ENCODE data around the gene PRKAR2A.

DNA sequence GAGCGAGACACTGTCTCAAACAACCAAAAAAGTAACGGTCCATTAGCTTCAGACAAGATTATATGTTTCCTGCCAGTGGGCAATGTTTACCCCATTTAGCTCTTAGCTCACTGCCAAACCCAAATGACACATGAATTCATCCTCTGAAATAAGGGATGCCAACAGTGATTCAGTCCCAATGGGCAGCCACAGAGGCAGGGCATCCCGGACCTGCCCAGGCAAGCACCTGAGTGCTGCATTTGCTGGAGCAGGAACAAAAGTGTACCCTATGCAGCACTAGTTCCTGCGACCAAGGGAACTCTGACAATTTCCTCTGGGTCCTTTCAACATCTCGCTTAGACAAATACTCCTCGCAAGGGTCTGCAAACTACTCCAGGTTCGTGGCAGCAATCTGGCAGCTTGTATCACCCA is 138.6 kb downstream of the PRKAR2A start:
- TF ChIP-seq NR2F1 (conservative IDR thresholded peaks at IDR 0.05) = no peak
- TF ChIP-seq, protein P1, sequence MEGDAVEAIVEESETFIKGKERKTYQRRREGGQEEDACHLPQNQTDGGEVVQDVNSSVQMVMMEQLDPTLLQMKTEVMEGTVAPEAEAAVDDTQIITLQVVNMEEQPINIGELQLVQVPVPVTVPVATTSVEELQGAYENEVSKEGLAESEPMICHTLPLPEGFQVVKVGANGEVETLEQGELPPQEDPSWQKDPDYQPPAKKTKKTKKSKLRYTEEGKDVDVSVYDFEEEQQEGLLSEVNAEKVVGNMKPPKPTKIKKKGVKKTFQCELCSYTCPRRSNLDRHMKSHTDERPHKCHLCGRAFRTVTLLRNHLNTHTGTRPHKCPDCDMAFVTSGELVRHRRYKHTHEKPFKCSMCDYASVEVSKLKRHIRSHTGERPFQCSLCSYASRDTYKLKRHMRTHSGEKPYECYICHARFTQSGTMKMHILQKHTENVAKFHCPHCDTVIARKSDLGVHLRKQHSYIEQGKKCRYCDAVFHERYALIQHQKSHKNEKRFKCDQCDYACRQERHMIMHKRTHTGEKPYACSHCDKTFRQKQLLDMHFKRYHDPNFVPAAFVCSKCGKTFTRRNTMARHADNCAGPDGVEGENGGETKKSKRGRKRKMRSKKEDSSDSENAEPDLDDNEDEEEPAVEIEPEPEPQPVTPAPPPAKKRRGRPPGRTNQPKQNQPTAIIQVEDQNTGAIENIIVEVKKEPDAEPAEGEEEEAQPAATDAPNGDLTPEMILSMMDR (IDR thresholded peaks at IDR 0.05 in 2 of 3, conservative IDR thresholded peaks at IDR 0.05 in 1 of 3; ENCODE audit: control insufficient read depth in 2 of 3, extremely low read depth in 1 of 3, insufficient read depth in 1 of 3, low read depth in 3 of 3, low read length in 3 of 3) = no peak
- TF ChIP-seq MTA3 (IDR thresholded peaks at IDR 0.05; ENCODE audit: borderline replicate concordance, low read length) = no peak
- no peak for TF ChIP-seq SP1 (IDR thresholded peaks at IDR 0.05; ENCODE audit: low read depth, low read length)
- no peak for TF ChIP-seq EP300 (IDR thresholded peaks at IDR 0.05; ENCODE audit: borderline replicate concordance in 1 of 2, control insufficient read depth in 1 of 2, low read depth in 2 of 2, low read length in 2 of 2)
- no peak for TF ChIP-seq ZSCAN29 (IDR thresholded peaks at IDR 0.05)
- no peak for TF ChIP-seq SMC3 (IDR thresholded peaks at IDR 0.05; ENCODE audit: borderline replicate concordance, low read length)
- no peak for TF ChIP-seq EZH2 (IDR thresholded peaks at IDR 0.05; ENCODE audit: borderline replicate concordance, control insufficient read depth, low read depth, low read length)
- TF ChIP-seq BRCA1 (IDR thresholded peaks at IDR 0.05; ENCODE audit: low read depth, low read length) = no peak
- TF ChIP-seq POLR2A (IDR thresholded peaks at IDR 0.05; ENCODE audit: low read depth, low read length) = no peak
- TF ChIP-seq, protein P2, sequence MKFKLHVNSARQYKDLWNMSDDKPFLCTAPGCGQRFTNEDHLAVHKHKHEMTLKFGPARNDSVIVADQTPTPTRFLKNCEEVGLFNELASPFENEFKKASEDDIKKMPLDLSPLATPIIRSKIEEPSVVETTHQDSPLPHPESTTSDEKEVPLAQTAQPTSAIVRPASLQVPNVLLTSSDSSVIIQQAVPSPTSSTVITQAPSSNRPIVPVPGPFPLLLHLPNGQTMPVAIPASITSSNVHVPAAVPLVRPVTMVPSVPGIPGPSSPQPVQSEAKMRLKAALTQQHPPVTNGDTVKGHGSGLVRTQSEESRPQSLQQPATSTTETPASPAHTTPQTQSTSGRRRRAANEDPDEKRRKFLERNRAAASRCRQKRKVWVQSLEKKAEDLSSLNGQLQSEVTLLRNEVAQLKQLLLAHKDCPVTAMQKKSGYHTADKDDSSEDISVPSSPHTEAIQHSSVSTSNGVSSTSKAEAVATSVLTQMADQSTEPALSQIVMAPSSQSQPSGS (IDR thresholded peaks at IDR 0.05; ENCODE audit: low read length) = no peak
- TF ChIP-seq FOXK2 (IDR thresholded peaks at IDR 0.05) = no peak
- no peak for TF ChIP-seq RCOR1 (conservative IDR thresholded peaks at IDR 0.05; ENCODE audit: low read depth, low read length)
